Measurements from ENCODE around the gene PSPN. TPM values are rescaled to one million over a fixed set of nuclear protein-coding genes. Genes with fewer than 3 reads are reported as not detected.

Gene PSPN
- total RNA-seq, 6 experiments from 2014 or later, result 1.1 to 2.0 (median 1.5) TPM

GRCh38 chr19:6394831-6395230, 19.1 kb upstream of the PSPN start:
- H3K9me3 Mint-ChIP-seq, result no peaks in the 10 kb centered on the region
- peaks cover 19% of the 10 kb centered on the region for H3K36me3 Mint-ChIP-seq (ENCODE audit: low read depth)
- H3K4me1 Mint-ChIP-seq (ENCODE audit: low read depth), result peaks cover 17% of the 10 kb centered on the region
- peak overlapping the region; percentile 29; the same call in 1 of the 2 replicates for H3K4me3 Mint-ChIP-seq
- peak overlapping the region; percentile 58 for H3K27ac Mint-ChIP-seq
- peaks cover 7% of the 10 kb centered on the region; the same call in 1 of the 2 replicates for H3K27me3 Mint-ChIP-seq (ENCODE audit: insufficient read depth)
- no peak for TF ChIP-seq CTCF (IDR thresholded peaks at IDR 0.05)
- no peak for DNase-seq

GRCh38 chr19:6393983-6394412, 18.3 kb upstream of the PSPN start:
- no peak for TF ChIP-seq CTCF (IDR thresholded peaks at IDR 0.05)
- DNase-seq, result no peak
- peak overlapping the region; percentile 97 for H3K27ac Mint-ChIP-seq
- no peaks in the 10 kb centered on the region for H3K9me3 Mint-ChIP-seq
- H3K4me3 Mint-ChIP-seq, result peak overlapping the region; percentile 96
- H3K36me3 Mint-ChIP-seq (ENCODE audit: low read depth), result peaks cover 19% of the 10 kb centered on the region
- peaks cover 17% of the 10 kb centered on the region for H3K4me1 Mint-ChIP-seq (ENCODE audit: low read depth)
- H3K27me3 Mint-ChIP-seq (ENCODE audit: insufficient read depth), result peaks cover 7% of the 10 kb centered on the region; the same call in 1 of the 2 replicates

- peak; percentile 41; the same call in 1 of the 2 replicates for TF ChIP-seq CTCF (IDR thresholded peaks at IDR 0.05)
- Mint-ChIP-seq H3K4me3 (peak within 1 kb of the TSS; percentile 96), H3K4me1 (ENCODE audit: low read depth) (peaks cover 17% of the 10 kb centered on the region), H3K27ac (peak within 1 kb of the TSS; percentile 97), H3K36me3 (ENCODE audit: low read depth) (peaks cover 19% of the 10 kb centered on the region), H3K9me3 (no peaks in the 10 kb centered on the region), H3K27me3 (ENCODE audit: insufficient read depth) (peaks cover 7% of the 10 kb centered on the region; the same call in 1 of the 2 replicates)
- DNase-seq, result peak; percentile 93
These were observed 17.6 kb upstream of the PSPN start, which contains the start of gene GTF2F1 for GRCh38 chr19:6393074-6393982. Gene GTF2F1, minus strand, starts transcription at chr19:6393164. Its CDS starts 169 bp downstream, at chr19:6392995.

GRCh38 chr19:6392221-6393073, 16.7 kb upstream of the PSPN start:
- peak overlapping the region; percentile 96 for H3K4me3 Mint-ChIP-seq
- H3K27me3 Mint-ChIP-seq (ENCODE audit: insufficient read depth), result peaks cover 7% of the 10 kb centered on the region; the same call in 1 of the 2 replicates
- no peaks in the 10 kb centered on the region for H3K9me3 Mint-ChIP-seq
- peaks cover 17% of the 10 kb centered on the region for H3K4me1 Mint-ChIP-seq (ENCODE audit: low read depth)
- peaks cover 19% of the 10 kb centered on the region for H3K36me3 Mint-ChIP-seq (ENCODE audit: low read depth)
- no peak for DNase-seq
- TF ChIP-seq CTCF (IDR thresholded peaks at IDR 0.05), result no peak
- peak overlapping the region; percentile 97 for H3K27ac Mint-ChIP-seq

- Mint-ChIP-seq H3K27ac (no peak overlapping the region), H3K4me3 (no peak overlapping the region), H3K9me3 (no peaks in the 10 kb centered on the region), H3K27me3 (ENCODE audit: insufficient read depth) (no peaks in the 10 kb centered on the region; the same call in 1 of the 2 replicates), H3K36me3 (ENCODE audit: low read depth) (peaks cover 33% of the 10 kb centered on the region), H3K4me1 (ENCODE audit: low read depth) (peaks cover 9% of the 10 kb centered on the region)
- no peak for DNase-seq
- no peak for TF ChIP-seq CTCF (IDR thresholded peaks at IDR 0.05)
These were observed 11.6 kb upstream of the PSPN start for GRCh38 chr19:6387372-6387771.
